Astrocyte (in vitro differentiated cells and primary cell): ENCODE measurements around the gene KLRK1. TPM values are rescaled to one million over a fixed set of nuclear protein-coding genes. Genes with fewer than 3 reads are reported as not detected.
A peak's percentile ranks its signal among the peaks of the same experiment; 100 is the strongest.
"Not testable (repeated sequence)": the region's sequence is repeated elsewhere in the genome, so short reads cannot be mapped to it uniquely, and the experiment has no call there.

Experiments
- DNase-seq: peaks from one replicate; pipeline ENCODE4 v3.0.0-alpha.2; 2010; ENCODE audit warnings: low read depth
- FAIRE-seq: peaks from 2 replicates; lab custom pipeline; 2011; peaks lifted over from hg19 to GRCh38; lab: Jason Lieb, UNC
- H2AFZ ChIP-seq: 2 replicates; pipeline ENCODE4 v1.6.0; 2012; ENCODE audit warnings: low read depth, low read length, inconsistent platforms
- H3K27ac ChIP-seq: 2 replicates; pipeline ENCODE4 v1.5.1; 2011; ENCODE audit warnings: low read depth, low read length, inconsistent platforms
- H3K27me3 ChIP-seq: 2 replicates; pipeline ENCODE4 v1.6.0; 2011; ENCODE audit warnings: low read length, inconsistent platforms; ENCODE audit not compliant: insufficient read depth
- H3K36me3 ChIP-seq: 2 replicates; pipeline ENCODE4 v1.5.1; 2011; ENCODE audit warnings: low read length, inconsistent platforms; ENCODE audit not compliant: insufficient read depth
- H3K4me1 ChIP-seq: 2 replicates; pipeline ENCODE4 v1.5.1; 2011; ENCODE audit warnings: low read length, inconsistent platforms; ENCODE audit not compliant: insufficient read depth
- H3K4me2 ChIP-seq: 2 replicates; pipeline ENCODE4 v1.6.0; 2012; ENCODE audit warnings: low read length, inconsistent platforms
- H3K4me3 ChIP-seq: 2 replicates; pipeline ENCODE4 v1.5.1; 2011; ENCODE audit warnings: low read depth, mild to moderate bottlenecking, low read length, inconsistent platforms; ENCODE audit not compliant: insufficient read depth
- H3K79me2 ChIP-seq: 2 replicates; pipeline ENCODE4 v1.6.0; 2012; ENCODE audit warnings: mild to moderate bottlenecking, low read length, inconsistent platforms; ENCODE audit not compliant: insufficient read depth
- H3K9ac ChIP-seq: 2 replicates; pipeline ENCODE4 v1.6.0; 2012; ENCODE audit warnings: mild to moderate bottlenecking, low read length, inconsistent platforms
- H3K9me3 ChIP-seq: 2 replicates; pipeline ENCODE4 v1.5.1; 2012; ENCODE audit warnings: low read depth, mild to moderate bottlenecking, low read length, inconsistent platforms; ENCODE audit not compliant: insufficient read depth
- H4K20me1 ChIP-seq: 2 replicates; pipeline ENCODE4 v1.6.0; 2012; ENCODE audit warnings: low read length, inconsistent platforms; ENCODE audit not compliant: insufficient read depth
- H3K27ac Mint-ChIP-seq: one replicate; pipeline ENCODE4 v1.8.0; 2021; ENCODE audit warnings: mild to moderate bottlenecking, mixed read lengths; ENCODE audit not compliant: unreplicated experiment
- H3K27me3 Mint-ChIP-seq: one replicate; pipeline ENCODE4 v1.8.0; 2021; ENCODE audit warnings: low read depth, mixed read lengths; ENCODE audit not compliant: unreplicated experiment
- H3K36me3 Mint-ChIP-seq: one replicate; pipeline ENCODE4 v1.8.0; 2021; ENCODE audit warnings: low read depth, mixed read lengths; ENCODE audit not compliant: unreplicated experiment
- H3K4me1 Mint-ChIP-seq: one replicate; pipeline ENCODE4 v1.8.0; 2021; ENCODE audit warnings: low read depth, mixed read lengths; ENCODE audit not compliant: unreplicated experiment
- H3K4me3 Mint-ChIP-seq: one replicate; pipeline ENCODE4 v1.8.0; 2021; ENCODE audit warnings: mild to moderate bottlenecking, moderate library complexity, mixed read lengths; ENCODE audit not compliant: unreplicated experiment
- H3K9me3 Mint-ChIP-seq: one replicate; pipeline ENCODE4 v1.8.0; 2021; ENCODE audit warnings: mild to moderate bottlenecking, mixed read lengths; ENCODE audit not compliant: unreplicated experiment
- EZH2 ChIP-seq: IDR thresholded peaks from 2 replicates; pipeline ENCODE4 v1.6.1; 2012; ENCODE audit warnings: mild to moderate bottlenecking, low read length, inconsistent platforms; ENCODE audit not compliant: insufficient read depth
- total RNA-seq: library from RNA; stranded (reverse); gene quantifications from 2 replicates; pipeline ENCODE4 v1.2.1, GENCODE V29; 2021
- TF ChIP-seq, protein P1 (sequence below): IDR thresholded peaks from 2 replicates; pipeline ENCODE4 v1.5.1; 2011; ENCODE audit warnings: low read depth, mild to moderate bottlenecking, inconsistent platforms, low read length, moderate library complexity; ENCODE audit not compliant: insufficient read depth

KLRK1 gene
- total RNA-seq, 1 donor from 2014 or later = 0.73 TPM

GRCh38 chr12:10385166-10385613 is 4.7 kb downstream of the KLRK1 start:
- no peak overlapping the region for H2AFZ ChIP-seq
- H3K27me3 ChIP-seq = no peaks in the 10 kb centered on the region
- no peaks in the 10 kb centered on the region for H3K4me1 ChIP-seq
- no peak overlapping the region for H3K4me3 Mint-ChIP-seq
- H3K27ac ChIP-seq = no peak overlapping the region
- no peaks in the 10 kb centered on the region for H3K36me3 Mint-ChIP-seq
- no peaks in the 10 kb centered on the region for H3K9me3 ChIP-seq
- H4K20me1 ChIP-seq = no peaks in the 10 kb centered on the region
- H3K9me3 Mint-ChIP-seq = no peaks in the 10 kb centered on the region
- no peak overlapping the region for H3K9ac ChIP-seq
- FAIRE-seq = no peak
- H3K4me1 Mint-ChIP-seq = peaks cover 5% of the 10 kb centered on the region
- DNase-seq = peak; percentile 91
- H3K27ac Mint-ChIP-seq = peak overlapping the region; percentile 1
- no peak overlapping the region for H3K4me3 ChIP-seq
- no peaks in the 10 kb centered on the region for H3K79me2 ChIP-seq
- no peaks in the 10 kb centered on the region for H3K36me3 ChIP-seq
- peak overlapping the region; percentile 25 for H3K4me2 ChIP-seq
- TF ChIP-seq, protein P1, sequence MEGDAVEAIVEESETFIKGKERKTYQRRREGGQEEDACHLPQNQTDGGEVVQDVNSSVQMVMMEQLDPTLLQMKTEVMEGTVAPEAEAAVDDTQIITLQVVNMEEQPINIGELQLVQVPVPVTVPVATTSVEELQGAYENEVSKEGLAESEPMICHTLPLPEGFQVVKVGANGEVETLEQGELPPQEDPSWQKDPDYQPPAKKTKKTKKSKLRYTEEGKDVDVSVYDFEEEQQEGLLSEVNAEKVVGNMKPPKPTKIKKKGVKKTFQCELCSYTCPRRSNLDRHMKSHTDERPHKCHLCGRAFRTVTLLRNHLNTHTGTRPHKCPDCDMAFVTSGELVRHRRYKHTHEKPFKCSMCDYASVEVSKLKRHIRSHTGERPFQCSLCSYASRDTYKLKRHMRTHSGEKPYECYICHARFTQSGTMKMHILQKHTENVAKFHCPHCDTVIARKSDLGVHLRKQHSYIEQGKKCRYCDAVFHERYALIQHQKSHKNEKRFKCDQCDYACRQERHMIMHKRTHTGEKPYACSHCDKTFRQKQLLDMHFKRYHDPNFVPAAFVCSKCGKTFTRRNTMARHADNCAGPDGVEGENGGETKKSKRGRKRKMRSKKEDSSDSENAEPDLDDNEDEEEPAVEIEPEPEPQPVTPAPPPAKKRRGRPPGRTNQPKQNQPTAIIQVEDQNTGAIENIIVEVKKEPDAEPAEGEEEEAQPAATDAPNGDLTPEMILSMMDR = no peak
- no peak for TF ChIP-seq EZH2
- no peaks in the 10 kb centered on the region for H3K27me3 Mint-ChIP-seq

DNA sequence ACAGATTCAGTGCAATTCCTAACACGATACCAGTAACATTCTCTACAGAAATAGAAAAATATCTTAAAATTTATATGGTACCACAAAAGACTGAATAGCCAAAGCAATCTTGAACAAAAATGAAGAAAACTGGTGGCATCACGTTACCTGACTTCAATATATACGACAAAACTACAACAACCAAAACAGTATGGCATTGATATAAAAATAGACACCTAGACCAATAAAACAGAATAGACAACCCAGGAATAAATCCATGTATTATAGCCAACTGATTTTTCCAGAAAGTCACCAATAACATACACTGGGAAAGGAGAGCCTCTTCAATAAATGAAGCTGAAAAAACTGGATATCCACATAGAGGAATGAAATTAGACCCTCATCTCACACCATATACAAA is 5.7 kb downstream of the KLRK1 start:
- H3K36me3 ChIP-seq = no peaks in the 10 kb centered on the region
- no peaks in the 10 kb centered on the region for H3K4me1 ChIP-seq
- H3K27ac ChIP-seq = no peak overlapping the region
- H3K4me1 Mint-ChIP-seq = peaks cover 5% of the 10 kb centered on the region
- no peaks in the 10 kb centered on the region for H4K20me1 ChIP-seq
- no peaks in the 10 kb centered on the region for H3K27me3 ChIP-seq
- H3K9ac ChIP-seq = no peak overlapping the region
- H3K9me3 Mint-ChIP-seq = no peaks in the 10 kb centered on the region
- no peak overlapping the region for H2AFZ ChIP-seq
- FAIRE-seq (no peak), DNase-seq (no peak)
- H3K4me2 ChIP-seq = no peak overlapping the region
- no peak overlapping the region for H3K4me3 Mint-ChIP-seq
- H3K79me2 ChIP-seq = no peaks in the 10 kb centered on the region
- no peaks in the 10 kb centered on the region for H3K9me3 ChIP-seq
- no peak overlapping the region for H3K27ac Mint-ChIP-seq
- no peaks in the 10 kb centered on the region for H3K36me3 Mint-ChIP-seq
- no peak overlapping the region for H3K4me3 ChIP-seq
- no peak for TF ChIP-seq EZH2
- TF ChIP-seq, protein P1 = no peak
- no peaks in the 10 kb centered on the region for H3K27me3 Mint-ChIP-seq

GRCh38 chr12:10381928-10382628 is 7.8 kb downstream of the KLRK1 start:
- H3K27ac ChIP-seq = no peak overlapping the region
- H3K27me3 ChIP-seq = no peaks in the 10 kb centered on the region
- no peaks in the 10 kb centered on the region for H3K27me3 Mint-ChIP-seq
- H3K27ac Mint-ChIP-seq = no peak overlapping the region
- H3K79me2 ChIP-seq = no peaks in the 10 kb centered on the region
- H3K9ac ChIP-seq = no peak overlapping the region
- H2AFZ ChIP-seq = no peak overlapping the region
- no peaks in the 10 kb centered on the region for H3K36me3 Mint-ChIP-seq
- H4K20me1 ChIP-seq = no peaks in the 10 kb centered on the region
- H3K36me3 ChIP-seq = no peaks in the 10 kb centered on the region
- no peak overlapping the region for H3K4me3 Mint-ChIP-seq
- peaks cover 5% of the 10 kb centered on the region for H3K4me1 Mint-ChIP-seq
- DNase-seq (no peak), FAIRE-seq (no peak)
- H3K4me3 ChIP-seq = no peak overlapping the region
- no peaks in the 10 kb centered on the region for H3K9me3 ChIP-seq
- TF ChIP-seq, protein P1 = no peak
- no peak for TF ChIP-seq EZH2
- no peaks in the 10 kb centered on the region for H3K9me3 Mint-ChIP-seq
- H3K4me2 ChIP-seq = no peak overlapping the region
- H3K4me1 ChIP-seq = no peaks in the 10 kb centered on the region

DNA sequence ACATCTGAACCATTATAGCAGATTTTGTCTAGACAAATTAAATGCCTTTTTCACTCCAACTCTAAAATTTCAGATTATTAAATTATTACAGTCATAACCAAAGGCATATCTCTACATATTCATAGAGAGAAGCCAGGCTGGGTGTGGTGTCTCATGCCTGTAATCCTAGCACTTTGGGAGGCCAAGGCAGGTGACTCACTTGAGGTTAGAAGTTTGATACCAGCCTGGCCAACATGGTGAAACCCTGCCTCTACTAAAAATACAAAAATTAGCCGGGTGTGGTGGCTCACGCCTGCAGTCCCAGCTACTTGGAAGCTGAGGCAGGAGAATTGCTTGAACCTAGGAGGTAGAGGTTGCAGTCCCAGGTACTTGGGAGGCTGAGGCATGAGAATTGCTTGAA is 11.1 kb downstream of the KLRK1 start:
- not testable (repeated sequence) for H3K9me3 Mint-ChIP-seq, H3K27ac ChIP-seq

More for the DNA sequence above, 11.1 kb downstream of the KLRK1 start:
- not testable (repeated sequence) for H2AFZ ChIP-seq, H3K4me1 Mint-ChIP-seq, H3K9ac ChIP-seq, H3K4me1 ChIP-seq, H3K27me3 Mint-ChIP-seq, H3K4me3 ChIP-seq, FAIRE-seq, H3K27ac Mint-ChIP-seq, H3K4me3 Mint-ChIP-seq, DNase-seq, H4K20me1 ChIP-seq, H3K79me2 ChIP-seq, H3K36me3 Mint-ChIP-seq, H3K27me3 ChIP-seq, H3K4me2 ChIP-seq, H3K9me3 ChIP-seq, H3K36me3 ChIP-seq
